ENCODE data around the gene HTATIP2. TPM values are rescaled to one million over a fixed set of nuclear protein-coding genes. Genes with fewer than 3 reads are reported as not detected.
"Not testable (repeated sequence)": the region's sequence is repeated elsewhere in the genome, so short reads cannot be mapped to it uniquely, and the experiment has no call there.

The HTATIP2 gene
- 90.6 TPM for total RNA-seq

- DNase-seq (ENCODE audit: low spot score) = peak; percentile 73
These were observed at the start of gene HTATIP2 for GRCh38 chr11:20363500-20364340. TSS of gene HTATIP2 (plus strand) at chr11:20363714. CDS start at chr11:20364238, 524 bp downstream.

GRCh38 chr11:20315800-20316199 is 47.7 kb upstream of the HTATIP2 start:
- no peak for DNase-seq (ENCODE audit: low spot score)

- no peak for DNase-seq (ENCODE audit: low spot score)
These were observed 42.3 kb upstream of the HTATIP2 start for GRCh38 chr11:20321177-20321576.

GRCh38 chr11:20327377-20327935 is 36.1 kb upstream of the HTATIP2 start:
- no peak for DNase-seq (ENCODE audit: low spot score)

GRCh38 chr11:20336056-20336455 is 27.5 kb upstream of the HTATIP2 start:
- no peak for DNase-seq (ENCODE audit: low spot score)

GRCh38 chr11:20337526-20338154 is 25.9 kb upstream of the HTATIP2 start:
- DNase-seq (ENCODE audit: low spot score) = no peak

- no peak for DNase-seq (ENCODE audit: low spot score)
These were observed 21.0 kb upstream of the HTATIP2 start for GRCh38 chr11:20342347-20343141.

- DNase-seq (ENCODE audit: low spot score) = no peak
These were observed 12.4 kb upstream of the HTATIP2 start for GRCh38 chr11:20351136-20351535.

- no peak for DNase-seq (ENCODE audit: low spot score)
These were observed 11.7 kb upstream of the HTATIP2 start for GRCh38 chr11:20351751-20352262.

GRCh38 chr11:20353829-20354434 is 9.6 kb upstream of the HTATIP2 start:
- DNase-seq (ENCODE audit: low spot score) = peak; percentile 17

- DNase-seq (ENCODE audit: low spot score) = peak; percentile 17
These were observed 8.0 kb upstream of the HTATIP2 start for GRCh38 chr11:20355221-20356219.

- DNase-seq (ENCODE audit: low spot score) = no peak
These were observed 6.4 kb upstream of the HTATIP2 start for GRCh38 chr11:20357150-20357549.

- peak; percentile 26 for DNase-seq (ENCODE audit: low spot score)
These were observed 2.9 kb upstream of the HTATIP2 start for GRCh38 chr11:20360650-20361049.

- no peak for DNase-seq (ENCODE audit: low spot score)
These were observed 1.0 kb upstream of the HTATIP2 start for GRCh38 chr11:20362481-20362880.

- DNase-seq (ENCODE audit: low spot score) = no peak
These were observed 390 bp upstream of the HTATIP2 start for GRCh38 chr11:20363149-20363499.

- DNase-seq (ENCODE audit: low spot score) = no peak
These were observed 853 bp downstream of the HTATIP2 start for GRCh38 chr11:20364341-20364792.

GRCh38 chr11:20365465-20365864 is 2.0 kb downstream of the HTATIP2 start:
- DNase-seq (ENCODE audit: low spot score) = not testable (repeated sequence)

GRCh38 chr11:20367313-20367948 is 3.9 kb downstream of the HTATIP2 start:
- DNase-seq (ENCODE audit: low spot score) = peak; percentile 36

GRCh38 chr11:20368438-20368837 is 4.9 kb downstream of the HTATIP2 start:
- DNase-seq (ENCODE audit: low spot score) = no peak

GRCh38 chr11:20369826-20370225 is 6.3 kb downstream of the HTATIP2 start:
- no peak for DNase-seq (ENCODE audit: low spot score)
